Panc1 (cell line): ENCODE data around the gene NFKBIL1. TPM values are rescaled to one million over a fixed set of nuclear protein-coding genes. Genes with fewer than 3 reads are reported as not detected.
A peak's percentile ranks its signal among the peaks of the same experiment; 100 is the strongest.

ENCODE experiments used
- ATAC-seq: fragments of 200-7000 bp; cut with Tn5 transposase; 2 replicates; pipeline ENCODE4 v1.9.1; 2020; ENCODE audit warnings: mild to moderate bottlenecking, moderate library complexity
- BruUV-seq: library from RNA; stranded (reverse); fragments of 400-500 nt; replicated peaks from 2 replicates; lab custom pipeline; 2021; lab: Mats Ljungman, UMichigan
- CTCF ChIA-PET: fragments of 300-600 bp; sonication (Branson Sonifier 250); formaldehyde crosslinking; loops from one replicate; lab custom pipeline; 2022; ENCODE audit warnings: antibody characterized with exemption; lab: Charles Lee
- POLR2A ChIA-PET: fragments of 300-600 bp; sonication (Branson Sonifier 250); formaldehyde crosslinking; loops from one replicate; lab custom pipeline; 2022; ENCODE audit warnings: antibody characterized with exemption; lab: Charles Lee
- DNase-seq: peaks from one replicate; pipeline ENCODE4 v3.0.0-alpha.2; 2010; ENCODE audit warnings: low read depth, low spot score
- H3K27ac ChIP-seq: 2 replicates; pipeline ENCODE4 v1.5.1; 2011; ENCODE audit warnings: mild to moderate bottlenecking, low read length, inconsistent platforms
- H3K27me3 ChIP-seq: fragments of 200-500 bp; sonication (Bioruptor generic); 2 replicates; pipeline ENCODE4 v1.6.0; 2014; ENCODE audit warnings: low read length, inconsistent platforms; ENCODE audit not compliant: control insufficient read depth, insufficient read depth
- H3K36me3 ChIP-seq: fragments of 200-500 bp; sonication (Bioruptor generic); 2 replicates; pipeline ENCODE4 v1.5.1; 2014; ENCODE audit warnings: inconsistent platforms, mild to moderate bottlenecking, low read length, moderate library complexity; ENCODE audit not compliant: control insufficient read depth, insufficient read depth
- H3K4me1 ChIP-seq: 2 replicates; pipeline ENCODE4 v1.5.1; 2011; ENCODE audit warnings: inconsistent platforms, mild to moderate bottlenecking, low read length, moderate library complexity; ENCODE audit not compliant: control insufficient read depth, insufficient read depth
- H3K4me3 ChIP-seq, 2 experiments: 2 replicates each; pipeline ENCODE4 v1.5.1; 2011 to 2012; ENCODE audit warnings: low read depth in 2 of 2, low read length in 2 of 2, mild to moderate bottlenecking in 2 of 2, inconsistent platforms in 1 of 2, moderate library complexity in 1 of 2
- H3K9me3 ChIP-seq: fragments of 200-500 bp; sonication (Bioruptor generic); 2 replicates; pipeline ENCODE4 v1.5.1; 2014; ENCODE audit warnings: low read depth, mild to moderate bottlenecking, inconsistent platforms, low read length, moderate library complexity; ENCODE audit not compliant: control insufficient read depth, insufficient read depth
- POLR2AphosphoS5 ChIP-seq: IDR thresholded peaks from 2 replicates; pipeline ENCODE4 v1.6.1; 2012; ENCODE audit warnings: mild to moderate bottlenecking, low read depth, low read length, moderate library complexity
- SIN3A ChIP-seq: IDR thresholded peaks from 2 replicates; pipeline ENCODE4 v1.6.1; 2012; ENCODE audit warnings: low read depth, mild to moderate bottlenecking, low read length, moderate library complexity, borderline replicate concordance; ENCODE audit not compliant: insufficient read depth
- TCF7L2 ChIP-seq: IDR thresholded peaks from 2 replicates; pipeline ENCODE4 v1.6.1; 2011; ENCODE audit warnings: mild to moderate bottlenecking, low read depth, low read length, inconsistent platforms
- in situ Hi-C: cut with HindIII; loops from 2 replicates; pipeline ENCODE4 v1.10.0; 2016; ENCODE audit warnings: low sequenced_read_pairs, low pct_unique_long_range_greater_than_20kb
- intact Hi-C: fragments of 100-400 bp; cut with micrococcal nuclease; formaldehyde crosslinking; loops from one replicate; pipeline ENCODE4 v1.10.0; 2022; ENCODE audit not compliant: unreplicated experiment
- total RNA-seq: library from RNA; stranded (reverse); gene quantifications from one replicate; pipeline ENCODE4 v1.2.1, GENCODE V29; 2021; ENCODE audit not compliant: unreplicated experiment
- TF ChIP-seq, protein P1 (sequence below), 2 experiments: IDR thresholded peaks; 2 replicates each; pipeline ENCODE4 v1.6.1; 2011 to 2012; ENCODE audit warnings: low read depth in 2 of 2, control low read depth in 1 of 2, low read length in 1 of 2, mild to moderate bottlenecking in 1 of 2, moderate library complexity in 1 of 2; ENCODE audit not compliant: insufficient read depth in 1 of 2
- TF ChIP-seq, protein P2 (sequence below): fragments of 450-650 bp; IDR thresholded peaks from 2 replicates; pipeline ENCODE4 v1.5.1; 2017; ENCODE audit warnings: mild to moderate bottlenecking

Gene NFKBIL1
- total RNA-seq, 1 experiment from 2014 or later = 27.9 TPM

DNA sequence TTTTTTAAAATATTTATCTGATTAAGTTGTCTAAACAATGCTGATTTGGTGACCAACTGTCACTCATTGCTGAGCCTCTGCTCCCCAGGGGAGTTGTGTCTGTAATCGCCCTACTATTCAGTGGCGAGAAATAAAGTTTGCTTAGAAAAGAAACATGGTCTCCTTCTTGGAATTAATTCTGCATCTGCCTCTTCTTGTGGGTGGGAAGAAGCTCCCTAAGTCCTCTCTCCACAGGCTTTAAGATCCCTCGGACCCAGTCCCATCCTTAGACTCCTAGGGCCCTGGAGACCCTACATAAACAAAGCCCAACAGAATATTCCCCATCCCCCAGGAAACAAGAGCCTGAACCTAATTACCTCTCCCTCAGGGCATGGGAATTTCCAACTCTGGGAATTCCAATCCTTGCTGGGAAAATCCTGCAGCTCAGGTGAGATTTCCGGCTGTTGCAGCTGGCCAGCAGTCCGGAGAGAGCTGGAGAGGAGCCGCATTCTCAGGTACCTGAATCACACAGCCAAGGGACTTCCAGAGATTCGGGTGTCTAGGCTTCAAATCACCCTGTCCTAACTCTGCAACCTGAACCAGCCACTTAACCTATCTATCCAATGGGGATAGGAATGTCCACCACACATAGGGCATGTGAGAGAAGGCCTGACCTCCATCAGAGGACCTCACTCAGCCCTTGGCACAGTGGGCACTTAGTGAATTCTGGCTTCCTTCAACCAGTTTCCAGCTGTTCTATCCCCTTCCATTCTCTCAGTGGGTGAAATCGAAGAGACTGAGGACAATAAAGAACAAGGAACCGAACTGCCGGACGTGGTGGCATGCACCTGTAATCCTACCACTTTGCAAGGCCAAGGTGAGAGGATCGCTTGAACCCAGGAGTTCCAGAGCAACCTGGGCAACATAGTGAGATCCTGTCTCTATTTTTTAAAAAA lies 31.0 kb downstream of the NFKBIL1 start:
- POLR2A ChIA-PET = interaction anchor here (0.6 to 0.7 kb wide), 2 partner anchors 19 to 30 kb away, joined by 3 to 5 read pairs; no protein-coding TSS in a partner anchor
- intact Hi-C loops (no loop called here), in situ Hi-C loops (no loop called here)

DNA sequence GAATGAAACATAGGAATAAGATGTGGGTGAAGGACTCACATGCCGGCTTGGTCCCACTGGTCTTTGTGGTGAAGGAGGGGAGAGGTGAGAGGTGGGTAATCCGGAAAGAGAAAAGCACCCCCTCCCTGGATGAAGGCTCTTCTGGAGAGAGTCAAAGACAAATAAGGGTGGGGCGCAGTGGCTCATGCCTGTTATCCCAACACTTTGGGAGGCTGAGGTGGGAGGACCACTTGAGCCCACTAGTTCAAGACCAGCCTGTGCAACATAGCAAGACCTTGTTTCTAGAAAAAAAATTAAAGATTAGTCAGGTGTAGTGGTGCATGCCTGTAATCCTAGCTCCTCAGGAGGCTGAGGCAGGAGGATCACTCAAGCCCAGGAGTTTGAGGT lies 31.7 kb downstream of the NFKBIL1 start:
- no TSS peak for BruUV-seq
- DNase-seq = no peak
- TF ChIP-seq TCF7L2 = no peak
- no peak for TF ChIP-seq SIN3A
- TF ChIP-seq, protein P1, sequence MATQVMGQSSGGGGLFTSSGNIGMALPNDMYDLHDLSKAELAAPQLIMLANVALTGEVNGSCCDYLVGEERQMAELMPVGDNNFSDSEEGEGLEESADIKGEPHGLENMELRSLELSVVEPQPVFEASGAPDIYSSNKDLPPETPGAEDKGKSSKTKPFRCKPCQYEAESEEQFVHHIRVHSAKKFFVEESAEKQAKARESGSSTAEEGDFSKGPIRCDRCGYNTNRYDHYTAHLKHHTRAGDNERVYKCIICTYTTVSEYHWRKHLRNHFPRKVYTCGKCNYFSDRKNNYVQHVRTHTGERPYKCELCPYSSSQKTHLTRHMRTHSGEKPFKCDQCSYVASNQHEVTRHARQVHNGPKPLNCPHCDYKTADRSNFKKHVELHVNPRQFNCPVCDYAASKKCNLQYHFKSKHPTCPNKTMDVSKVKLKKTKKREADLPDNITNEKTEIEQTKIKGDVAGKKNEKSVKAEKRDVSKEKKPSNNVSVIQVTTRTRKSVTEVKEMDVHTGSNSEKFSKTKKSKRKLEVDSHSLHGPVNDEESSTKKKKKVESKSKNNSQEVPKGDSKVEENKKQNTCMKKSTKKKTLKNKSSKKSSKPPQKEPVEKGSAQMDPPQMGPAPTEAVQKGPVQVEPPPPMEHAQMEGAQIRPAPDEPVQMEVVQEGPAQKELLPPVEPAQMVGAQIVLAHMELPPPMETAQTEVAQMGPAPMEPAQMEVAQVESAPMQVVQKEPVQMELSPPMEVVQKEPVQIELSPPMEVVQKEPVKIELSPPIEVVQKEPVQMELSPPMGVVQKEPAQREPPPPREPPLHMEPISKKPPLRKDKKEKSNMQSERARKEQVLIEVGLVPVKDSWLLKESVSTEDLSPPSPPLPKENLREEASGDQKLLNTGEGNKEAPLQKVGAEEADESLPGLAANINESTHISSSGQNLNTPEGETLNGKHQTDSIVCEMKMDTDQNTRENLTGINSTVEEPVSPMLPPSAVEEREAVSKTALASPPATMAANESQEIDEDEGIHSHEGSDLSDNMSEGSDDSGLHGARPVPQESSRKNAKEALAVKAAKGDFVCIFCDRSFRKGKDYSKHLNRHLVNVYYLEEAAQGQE (IDR thresholded peaks at IDR 0.05; ENCODE audit: insufficient read depth in 1 of 2, low read depth in 2 of 2, low read length in 1 of 2) = no peak
- TF ChIP-seq, protein P2, sequence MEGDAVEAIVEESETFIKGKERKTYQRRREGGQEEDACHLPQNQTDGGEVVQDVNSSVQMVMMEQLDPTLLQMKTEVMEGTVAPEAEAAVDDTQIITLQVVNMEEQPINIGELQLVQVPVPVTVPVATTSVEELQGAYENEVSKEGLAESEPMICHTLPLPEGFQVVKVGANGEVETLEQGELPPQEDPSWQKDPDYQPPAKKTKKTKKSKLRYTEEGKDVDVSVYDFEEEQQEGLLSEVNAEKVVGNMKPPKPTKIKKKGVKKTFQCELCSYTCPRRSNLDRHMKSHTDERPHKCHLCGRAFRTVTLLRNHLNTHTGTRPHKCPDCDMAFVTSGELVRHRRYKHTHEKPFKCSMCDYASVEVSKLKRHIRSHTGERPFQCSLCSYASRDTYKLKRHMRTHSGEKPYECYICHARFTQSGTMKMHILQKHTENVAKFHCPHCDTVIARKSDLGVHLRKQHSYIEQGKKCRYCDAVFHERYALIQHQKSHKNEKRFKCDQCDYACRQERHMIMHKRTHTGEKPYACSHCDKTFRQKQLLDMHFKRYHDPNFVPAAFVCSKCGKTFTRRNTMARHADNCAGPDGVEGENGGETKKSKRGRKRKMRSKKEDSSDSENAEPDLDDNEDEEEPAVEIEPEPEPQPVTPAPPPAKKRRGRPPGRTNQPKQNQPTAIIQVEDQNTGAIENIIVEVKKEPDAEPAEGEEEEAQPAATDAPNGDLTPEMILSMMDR = no peak
- TF ChIP-seq POLR2AphosphoS5 = no peak

More for the DNA sequence above, 31.0 kb downstream of the NFKBIL1 start:
- CTCF ChIA-PET = interaction anchor here (0.6 to 0.9 kb wide), 2 partner anchors 27 to 80 kb away, joined by 3 to 6 read pairs; partner anchors contain the start of gene MICB
- Histone ChIP-seq H3K27me3 (no peaks in the 10 kb centered on the region), H3K9me3 (no peaks in the 10 kb centered on the region), H3K4me3 (no peak overlapping the region), H3K36me3 (no peaks in the 10 kb centered on the region), H3K4me1 (peaks cover 22% of the 10 kb centered on the region), H3K27ac (peak overlapping the region; percentile 78)
- no TSS peak for BruUV-seq
- DNase-seq (no peak), ATAC-seq (peak; percentile 57)
- TF ChIP-seq, protein P1 (IDR thresholded peaks at IDR 0.05; ENCODE audit: insufficient read depth in 1 of 2, low read depth in 2 of 2, low read length in 1 of 2) = peak; percentile 50 to 53; a peak in 1 of 4 replicates
- TF ChIP-seq TCF7L2 = no peak

More for the DNA sequence above, 31.7 kb downstream of the NFKBIL1 start:
- no peak for ATAC-seq
- ChIA-PET CTCF (interaction anchor here (0.9 kb wide), 1 partner anchor 28 kb away, joined by 3 read pairs; no protein-coding TSS in a partner anchor), POLR2A (no interaction called here)
- Histone ChIP-seq H3K27me3 (no peaks in the 10 kb centered on the region), H3K4me1 (peaks cover 22% of the 10 kb centered on the region), H3K36me3 (no peaks in the 10 kb centered on the region), H3K27ac (peak overlapping the region; percentile 78; the same call in 1 of the 2 replicates), H3K9me3 (no peaks in the 10 kb centered on the region), H3K4me3 (no peak overlapping the region)
- in situ Hi-C loops = no loop called here
- intact Hi-C loops = no loop called here
